PFSK-1 (cell line): ENCODE data around the gene GOLGB1.

Source experiments
- POLR2AphosphoS5 ChIP-seq: IDR thresholded peaks from 2 replicates; pipeline ENCODE4 v1.6.1; 2012; ENCODE audit warnings: low read depth, mild to moderate bottlenecking, control low read depth, low read length, moderate library complexity
- REST ChIP-seq, 2 experiments: IDR thresholded peaks; 2 replicates each; pipeline versions ENCODE4 v1.6.1 to v1.8.0; 2011 to 2012; ENCODE audit warnings: low read depth in 2 of 2, low read length in 2 of 2, control low read depth in 1 of 2, inconsistent platforms in 1 of 2, mild to moderate bottlenecking in 1 of 2, moderate library complexity in 1 of 2; ENCODE audit not compliant: insufficient read depth in 1 of 2

- no peak for TF ChIP-seq POLR2AphosphoS5
- TF ChIP-seq REST (IDR thresholded peaks at IDR 0.05; ENCODE audit: insufficient read depth in 1 of 2, low read depth in 2 of 2, low read length in 2 of 2), result no peak
These were observed 111.6 kb downstream of the GOLGB1 start for GRCh38 chr3:121637922-121638321.
